ENCODE data around the gene AGAP1. TPM values are rescaled to one million over a fixed set of nuclear protein-coding genes. Genes with fewer than 3 reads are reported as not detected.

Gene AGAP1
- total and polyA plus RNA-seq, 10 donors: 1.1 to 26.6 (median 11.3) TPM

GRCh38 chr2:235591231-235591730 is 97.4 kb downstream of the AGAP1 start:
- TF ChIP-seq CTCF (IDR thresholded peaks at IDR 0.05 in 8 of 11, conservative IDR thresholded peaks at IDR 0.05 in 3 of 11) (no peak), POLR2A (IDR thresholded peaks at IDR 0.05) (no peak), POLR2AphosphoS5 (IDR thresholded peaks at IDR 0.05) (no peak)
- intact Hi-C loops (cut with DNase I; ENCODE audit: low total_unique reads): loop anchor here (5.0 kb wide), 1 partner anchor 454 kb away; no protein-coding TSS in a partner anchor
- no peak overlapping the region for H3K4me3 ChIP-seq
- H3K36me3 ChIP-seq: no peaks in the 10 kb centered on the region
- DNase-seq: no peak
- WGBS, 5 donors: 88 to 97% (median 93%) methylated on average over 14 of the region's 14 CpGs
- no peak overlapping the region for H3K27ac ChIP-seq
- peaks cover 0 to 13% (median 7%) of the 10 kb centered on the region in 6 donors for H3K4me1 ChIP-seq
- no peaks in the 10 kb centered on the region for H3K9me3 ChIP-seq
- H3K27me3 ChIP-seq (replicated peaks in 1 of 7): peaks cover 0 to 8% (median 0%) of the 10 kb centered on the region in 7 donors

GRCh38 chr2:235591921-235592320 is 98.1 kb downstream of the AGAP1 start:
- intact Hi-C loops (cut with DNase I; ENCODE audit: low total_unique reads): loop anchor here (5.0 kb wide), 1 partner anchor 455 kb away; no protein-coding TSS in a partner anchor
- no peaks in the 10 kb centered on the region for H3K36me3 ChIP-seq
- WGBS, 5 donors: 90 to 96% (median 92%) methylated on average over 5 of the region's 5 CpGs

GRCh38 chr2:235592430-235592829 is 98.6 kb downstream of the AGAP1 start:
- Histone ChIP-seq H3K27ac (no peak overlapping the region), H3K4me3 (no peak overlapping the region), H3K4me1 (peaks cover 0 to 17% (median 7%) of the 10 kb centered on the region in 6 donors), H3K9me3 (no peaks in the 10 kb centered on the region), H3K36me3 (no peaks in the 10 kb centered on the region), H3K27me3 (replicated peaks in 1 of 7) (peaks cover 0 to 8% (median 0%) of the 10 kb centered on the region in 7 donors)
- 78 to 86% (median 82%) methylated on average over 11 of the region's 11 CpGs for WGBS, 5 donors
- DNase-seq: peak; percentile 44
- TF ChIP-seq CTCF (IDR thresholded peaks at IDR 0.05 in 8 of 11, conservative IDR thresholded peaks at IDR 0.05 in 3 of 11) (no peak), POLR2AphosphoS5 (IDR thresholded peaks at IDR 0.05) (no peak), POLR2A (IDR thresholded peaks at IDR 0.05) (no peak)
- intact Hi-C loops (cut with DNase I; ENCODE audit: low total_unique reads): loop anchor here (5.0 kb wide), 1 partner anchor 455 kb away; no protein-coding TSS in a partner anchor

More at GRCh38 chr2:235591921-235592320, 98.1 kb downstream of the AGAP1 start:
- no peak overlapping the region for H3K4me3 ChIP-seq
- DNase-seq: no peak
- H3K27ac ChIP-seq: no peak overlapping the region
- H3K4me1 ChIP-seq: peaks cover 0 to 17% (median 7%) of the 10 kb centered on the region in 6 donors
- peaks cover 0 to 8% (median 0%) of the 10 kb centered on the region in 7 donors for H3K27me3 ChIP-seq (replicated peaks in 1 of 7)
- H3K9me3 ChIP-seq: no peaks in the 10 kb centered on the region
- no peak for TF ChIP-seq POLR2AphosphoS5 (IDR thresholded peaks at IDR 0.05)
- TF ChIP-seq CTCF (IDR thresholded peaks at IDR 0.05 in 8 of 11, conservative IDR thresholded peaks at IDR 0.05 in 3 of 11): no peak
- no peak for TF ChIP-seq POLR2A (IDR thresholded peaks at IDR 0.05)

- no peak for DNase-seq
- no peaks in the 10 kb centered on the region for H3K9me3 ChIP-seq
- intact Hi-C loops (cut with DNase I; ENCODE audit: low total_unique reads): loop anchor here (5.0 kb wide), 1 partner anchor 456 kb away; no protein-coding TSS in a partner anchor
These were observed 99.0 kb downstream of the AGAP1 start for GRCh38 chr2:235592836-235593235.

More at GRCh38 chr2:235592836-235593235, 99.0 kb downstream of the AGAP1 start:
- WGBS, 5 donors: 77 to 84% (median 83%) methylated on average over 6 of the region's 6 CpGs
- Histone ChIP-seq H3K36me3 (no peaks in the 10 kb centered on the region), H3K4me3 (no peak overlapping the region), H3K27ac (no peak overlapping the region), H3K27me3 (replicated peaks in 1 of 7) (peaks cover 0 to 8% (median 0%) of the 10 kb centered on the region in 7 donors), H3K4me1 (peaks cover 0 to 17% (median 7%) of the 10 kb centered on the region in 6 donors)
- TF ChIP-seq POLR2AphosphoS5 (IDR thresholded peaks at IDR 0.05) (no peak), POLR2A (IDR thresholded peaks at IDR 0.05) (no peak), CTCF (IDR thresholded peaks at IDR 0.05 in 8 of 11, conservative IDR thresholded peaks at IDR 0.05 in 3 of 11) (no peak)

All from spleen (tissue), 11 donors.